HG03521 (cell line): ENCODE data around the gene SENP5.
"Not testable (repeated sequence)": the region's sequence is repeated elsewhere in the genome, so short reads cannot be mapped to it uniquely, and the experiment has no call there.

ENCODE experiments used
- ATAC-seq: cut with Tn5 transposase; IDR thresholded peaks from one replicate; pipeline ENCODE4 v1.9.1; 2021; ENCODE audit warnings: mild to moderate bottlenecking, moderate library complexity; ENCODE audit not compliant: unreplicated experiment

Gene SENP5

GRCh38 chr3:196938576-196938975 lies 70.9 kb downstream of the SENP5 start:
- no peak for ATAC-seq

- ATAC-seq: peak; percentile 19
These were observed 74.1 kb downstream of the SENP5 start for GRCh38 chr3:196941729-196942225.

- peak; percentile 89 for ATAC-seq
These were observed 74.7 kb downstream of the SENP5 start, which contains the start of gene NCBP2 for GRCh38 chr3:196942226-196942914. NCBP2 (minus strand) TSS chr3:196942528; CDS start chr3:196942503, 25 bp downstream.

GRCh38 chr3:196942915-196943277 lies 75.2 kb downstream of the SENP5 start:
- ATAC-seq: peak; percentile 3

- ATAC-seq: not testable (repeated sequence)
These were observed 76.5 kb downstream of the SENP5 start for GRCh38 chr3:196944037-196944790.

GRCh38 chr3:196947136-196947859 lies 79.6 kb downstream of the SENP5 start:
- ATAC-seq: no peak

GRCh38 chr3:196947860-196948441 lies 80.2 kb downstream of the SENP5 start:
- ATAC-seq: no peak

GRCh38 chr3:196948442-196949284 lies 80.9 kb downstream of the SENP5 start:
- ATAC-seq: no peak

- no peak for ATAC-seq
These were observed 81.5 kb downstream of the SENP5 start for GRCh38 chr3:196949285-196949619.

- ATAC-seq: no peak
These were observed 82.0 kb downstream of the SENP5 start for GRCh38 chr3:196949750-196950149.

- ATAC-seq: no peak
These were observed 83.7 kb downstream of the SENP5 start for GRCh38 chr3:196951371-196951770.

GRCh38 chr3:196954832-196955231 lies 87.1 kb downstream of the SENP5 start:
- no peak for ATAC-seq

- no peak for ATAC-seq
These were observed 94.6 kb downstream of the SENP5 start for GRCh38 chr3:196962108-196962929.

- no peak for ATAC-seq
These were observed 95.4 kb downstream of the SENP5 start for GRCh38 chr3:196962930-196963630.

GRCh38 chr3:196963631-196963953 lies 95.9 kb downstream of the SENP5 start:
- ATAC-seq: no peak

- no peak for ATAC-seq
These were observed 97.5 kb downstream of the SENP5 start for GRCh38 chr3:196965112-196965803.

- no peak for ATAC-seq
These were observed 98.1 kb downstream of the SENP5 start for GRCh38 chr3:196965804-196966173.
